Endometrial microvascular endothelial cells (primary cell): ENCODE results near the gene SH3TC1. TPM values are rescaled to one million over a fixed set of nuclear protein-coding genes. Genes with fewer than 3 reads are reported as not detected.

ENCODE experiments used
- in situ Hi-C: cut with HindIII; loops from 2 replicates; pipeline ENCODE4 v1.10.0; 2017; ENCODE audit warnings: low sequenced_read_pairs, low pct_unique_long_range_greater_than_20kb; ENCODE audit errors: inconsistent ontology term
- total RNA-seq: library from RNA; depleted of rRNA; stranded (reverse); fragments of >200 nt; gene quantifications from one replicate; pipeline ENCODE4 v1.2.3, GENCODE V29; 2015; ENCODE audit errors: inconsistent ontology term

Gene SH3TC1
- total RNA-seq, 1 donor from 2014 or later, result 61.9 TPM

- in situ Hi-C loops, result no loop called here
These were observed 21.5 kb upstream of the SH3TC1 start for GRCh38 chr4:8177552-8177951.

- in situ Hi-C loops, result no loop called here
These were observed 21.1 kb upstream of the SH3TC1 start for GRCh38 chr4:8177956-8178355.

- in situ Hi-C loops, result no loop called here
These were observed 20.0 kb upstream of the SH3TC1 start for GRCh38 chr4:8179074-8179473.

- in situ Hi-C loops, result no loop called here
These were observed 19.3 kb upstream of the SH3TC1 start for GRCh38 chr4:8179771-8180170.

- in situ Hi-C loops, result no loop called here
These were observed 18.6 kb upstream of the SH3TC1 start for GRCh38 chr4:8180310-8181093.

- in situ Hi-C loops, result no loop called here
These were observed 18.0 kb upstream of the SH3TC1 start for GRCh38 chr4:8181119-8181518.

- in situ Hi-C loops, result no loop called here
These were observed 17.2 kb upstream of the SH3TC1 start for GRCh38 chr4:8181844-8182243.

GRCh38 chr4:8182294-8182693, 16.8 kb upstream of the SH3TC1 start:
- in situ Hi-C loops, result no loop called here

- in situ Hi-C loops, result no loop called here
These were observed 16.0 kb upstream of the SH3TC1 start for GRCh38 chr4:8182858-8183725.

GRCh38 chr4:8184061-8184460, 15.0 kb upstream of the SH3TC1 start:
- in situ Hi-C loops, result no loop called here

- in situ Hi-C loops, result no loop called here
These were observed 13.8 kb upstream of the SH3TC1 start for GRCh38 chr4:8185295-8185694.

GRCh38 chr4:8185930-8186329, 13.2 kb upstream of the SH3TC1 start:
- in situ Hi-C loops, result no loop called here

- in situ Hi-C loops, result no loop called here
These were observed 11.0 kb upstream of the SH3TC1 start for GRCh38 chr4:8188085-8188484.

- in situ Hi-C loops, result no loop called here
These were observed 10.1 kb upstream of the SH3TC1 start for GRCh38 chr4:8188743-8189550.

- in situ Hi-C loops, result no loop called here
These were observed 9.3 kb upstream of the SH3TC1 start for GRCh38 chr4:8189551-8190466.

- in situ Hi-C loops, result no loop called here
These were observed 7.8 kb upstream of the SH3TC1 start for GRCh38 chr4:8191136-8191747.

- in situ Hi-C loops, result no loop called here
These were observed 6.0 kb upstream of the SH3TC1 start for GRCh38 chr4:8192748-8193738.
